Inflammatory macrophage treated with lipopolysaccharide for 1 hour (primary cell): ENCODE results near the gene KCTD17.
"Not testable (repeated sequence)": the region's sequence is repeated elsewhere in the genome, so short reads cannot be mapped to it uniquely, and the experiment has no call there.

Experiments used
- DNase-seq, 2 donors: peaks; one replicate each; pipeline ENCODE4 v3.0.0-alpha.2; 2020 to 2022

The KCTD17 gene

DNA sequence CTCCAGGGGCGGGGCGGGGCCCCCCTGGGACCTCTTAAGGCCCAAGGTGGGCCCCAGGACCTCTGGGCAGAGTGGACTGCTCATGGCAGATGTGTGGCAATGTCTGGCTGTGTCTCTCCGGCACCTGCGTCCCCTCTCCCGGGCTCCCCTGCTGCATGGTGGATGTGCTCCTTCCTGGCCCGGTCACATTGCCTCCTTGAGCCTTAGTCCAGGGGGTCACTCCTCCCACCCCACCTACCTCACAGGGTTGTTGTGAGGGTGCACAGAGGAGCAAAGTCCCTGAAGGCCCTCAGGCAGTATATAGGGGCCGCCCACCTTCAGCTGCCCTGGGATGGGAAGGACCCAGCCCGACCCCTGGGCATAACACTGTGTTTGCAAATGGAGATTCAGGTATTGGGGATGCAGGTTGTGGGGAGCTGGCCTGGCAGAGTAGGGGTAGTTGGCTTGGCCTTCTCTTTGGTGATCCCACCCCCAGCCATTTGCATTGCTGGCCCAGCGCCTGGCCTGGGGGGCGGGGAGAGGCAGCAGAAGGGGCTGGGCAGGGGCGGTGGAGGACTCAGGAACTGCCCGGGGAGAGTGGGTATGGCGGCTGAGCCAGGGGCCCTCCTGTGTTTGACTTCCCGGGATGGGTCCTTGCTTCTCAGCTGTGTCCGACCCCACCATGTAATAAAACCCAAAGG lies 11.3 kb downstream of the KCTD17 start:
- DNase-seq: no peak

DNA sequence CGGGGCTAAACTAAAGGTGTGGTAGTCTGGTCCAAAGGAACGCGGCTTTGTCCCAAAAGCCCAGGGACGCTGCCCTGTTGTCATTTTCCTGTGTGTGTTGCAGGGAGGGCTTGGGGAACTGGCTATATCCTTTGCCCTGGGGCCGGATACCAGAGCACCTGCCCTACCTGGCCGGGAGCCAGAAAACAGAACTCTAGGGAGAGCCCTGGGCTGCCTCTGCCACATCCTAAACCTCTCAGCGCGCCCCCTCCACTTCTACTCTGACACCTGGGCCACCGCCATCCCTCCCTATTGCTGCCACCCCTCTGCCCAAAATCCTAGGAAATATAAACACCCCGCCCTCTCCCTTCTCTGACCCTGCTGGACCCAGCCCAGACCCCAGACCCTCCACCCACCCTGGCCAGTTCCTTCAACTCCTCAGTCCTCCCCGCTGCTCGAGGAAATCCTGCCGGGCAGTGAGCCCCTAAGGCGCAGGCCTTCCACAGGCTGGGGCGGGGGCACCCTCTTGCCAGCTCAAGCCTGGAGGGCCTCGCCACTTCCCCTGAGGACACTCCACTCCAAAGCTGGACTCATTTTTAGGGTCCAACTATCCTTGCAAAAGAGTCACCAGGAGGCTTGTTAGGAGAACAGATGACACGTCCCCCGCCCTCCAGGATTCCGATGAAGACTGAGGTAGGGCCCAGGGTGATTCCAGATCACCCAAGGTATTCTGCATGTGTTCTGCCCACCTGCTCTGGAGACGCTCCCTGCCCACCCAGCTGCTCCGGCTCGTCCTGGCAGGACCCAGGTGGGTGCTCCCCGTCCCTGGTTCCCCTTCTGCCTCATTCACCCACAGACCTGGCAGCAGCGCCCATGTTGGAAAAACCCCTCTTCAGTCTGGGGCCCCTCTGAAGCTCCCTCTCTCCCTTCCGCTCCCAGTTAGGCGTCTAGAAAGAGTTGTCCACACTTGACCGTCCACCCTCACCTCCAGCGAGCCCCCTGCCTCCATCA lies 12.2 kb downstream of the KCTD17 start:
- no peak for DNase-seq

DNA sequence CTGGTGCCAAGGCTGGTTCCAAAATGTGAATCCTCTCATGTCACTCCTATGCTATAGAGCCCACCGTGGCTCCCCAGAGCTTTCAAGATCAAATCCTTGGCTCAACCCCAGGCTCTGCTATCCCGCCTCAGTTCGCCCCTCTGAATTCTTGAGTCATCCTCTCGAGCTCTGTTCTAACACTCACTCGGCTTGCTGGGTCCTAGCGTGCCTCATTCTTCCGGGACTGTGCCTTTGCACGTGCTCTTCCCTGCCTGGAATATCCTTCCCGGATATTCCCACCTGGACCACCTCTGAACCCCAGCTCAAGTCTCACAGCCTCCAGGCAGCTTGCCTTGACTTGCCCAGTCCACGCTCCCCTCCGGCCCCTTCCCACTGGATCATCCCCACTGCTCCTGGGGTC lies 13.0 kb downstream of the KCTD17 start:
- DNase-seq: no peak

DNA sequence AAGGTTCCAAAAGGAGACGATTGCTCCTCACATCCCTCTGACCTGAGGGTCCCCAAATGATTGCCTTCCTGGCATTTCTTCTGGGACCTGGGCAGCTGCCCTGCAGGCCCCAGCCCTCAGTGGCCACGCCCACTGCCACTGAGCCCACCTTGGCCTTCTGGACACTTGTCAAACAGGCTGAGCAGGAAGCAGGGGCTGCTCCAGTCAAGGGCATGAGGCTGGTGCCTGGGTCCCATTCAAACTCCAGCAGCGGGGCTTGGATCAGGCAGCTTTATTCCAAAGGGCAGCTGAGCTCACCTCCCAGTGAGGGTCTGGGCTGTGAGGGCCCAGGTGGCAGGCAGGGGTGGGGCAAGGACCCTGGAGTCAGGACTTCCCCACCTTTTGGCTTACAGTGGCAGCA lies 13.6 kb downstream of the KCTD17 start:
- DNase-seq: no peak

DNA sequence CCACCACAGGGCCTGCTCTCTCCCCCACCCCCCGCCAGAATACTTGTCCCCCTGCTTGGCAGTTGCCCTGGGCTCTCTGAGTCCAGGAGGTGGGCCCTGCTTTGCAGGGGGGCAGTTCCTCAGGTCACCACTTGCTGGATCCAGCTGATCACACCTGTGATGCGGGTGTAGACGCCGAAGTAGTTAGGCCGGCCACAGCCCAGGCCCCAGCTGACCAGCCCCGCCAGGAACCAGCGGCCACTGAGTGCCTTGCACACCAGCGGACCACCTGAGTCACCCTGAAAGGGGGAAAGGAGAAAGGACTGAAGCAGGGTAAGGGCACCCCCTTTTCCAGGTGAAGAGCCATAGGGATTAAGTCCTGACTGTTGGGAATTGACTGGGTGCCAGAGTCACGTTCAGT lies 14.4 kb downstream of the KCTD17 start:
- no peak for DNase-seq

DNA sequence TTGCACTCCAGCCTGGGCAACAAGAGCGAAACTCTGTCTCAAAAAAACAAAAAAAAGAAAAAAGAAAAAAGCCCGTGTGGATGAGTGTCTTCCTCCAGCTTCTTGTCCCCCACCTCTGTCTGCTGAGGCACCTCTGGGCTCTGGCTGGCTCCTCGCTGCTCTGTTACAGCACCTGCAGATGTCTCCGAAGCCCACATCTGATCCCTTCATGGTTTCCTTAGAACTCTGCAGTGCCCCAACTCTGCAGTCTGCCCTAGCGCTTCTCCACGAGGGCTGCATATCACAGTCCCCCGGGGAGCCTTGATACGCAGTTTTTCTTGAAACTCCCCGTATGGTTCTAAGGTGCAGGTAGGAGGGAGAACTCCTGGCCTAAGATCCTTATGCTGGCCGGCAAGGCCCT lies 15.9 kb downstream of the KCTD17 start:
- no peak for DNase-seq

DNA sequence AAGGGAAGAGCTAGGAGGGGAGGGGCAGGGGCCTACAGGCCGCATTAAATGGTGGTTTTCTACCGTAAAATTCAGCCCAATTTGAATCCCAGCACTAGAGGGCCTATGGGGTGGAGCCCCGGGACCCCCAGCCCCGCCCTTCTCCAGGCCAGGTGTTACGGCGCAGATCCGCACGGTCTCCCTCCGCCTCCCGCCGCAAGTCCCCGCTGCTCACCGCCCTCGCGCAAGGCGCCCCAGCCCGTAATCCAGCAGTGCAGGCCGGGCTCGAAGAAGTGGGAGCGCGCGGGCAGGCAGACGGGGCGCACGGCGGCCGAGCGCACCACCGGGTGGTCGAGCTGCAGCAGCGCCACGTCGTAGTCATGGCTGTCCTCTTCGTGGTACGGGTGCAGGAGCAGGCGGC lies 17.3 kb downstream of the KCTD17 start:
- DNase-seq: no peak

DNA sequence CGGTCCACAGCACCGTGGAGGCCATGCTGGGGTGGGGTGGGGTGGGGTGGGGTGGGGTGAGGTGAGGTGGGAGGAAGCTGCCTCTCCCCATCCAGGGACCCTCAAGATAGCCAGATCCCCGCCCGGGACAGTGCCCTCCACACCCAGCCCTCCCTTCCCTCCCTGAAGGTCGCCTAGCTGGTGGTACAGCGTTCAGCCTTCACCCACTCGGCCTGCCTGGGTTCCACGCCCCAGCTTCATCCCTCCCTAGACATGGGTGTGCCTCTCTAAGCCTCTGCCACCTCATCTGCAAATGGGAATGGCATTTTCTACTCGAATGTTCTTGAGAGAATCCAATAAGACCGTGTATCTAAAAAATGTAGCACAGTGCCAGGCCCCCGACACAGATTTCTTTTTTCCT lies 17.8 kb downstream of the KCTD17 start:
- no peak for DNase-seq

DNA sequence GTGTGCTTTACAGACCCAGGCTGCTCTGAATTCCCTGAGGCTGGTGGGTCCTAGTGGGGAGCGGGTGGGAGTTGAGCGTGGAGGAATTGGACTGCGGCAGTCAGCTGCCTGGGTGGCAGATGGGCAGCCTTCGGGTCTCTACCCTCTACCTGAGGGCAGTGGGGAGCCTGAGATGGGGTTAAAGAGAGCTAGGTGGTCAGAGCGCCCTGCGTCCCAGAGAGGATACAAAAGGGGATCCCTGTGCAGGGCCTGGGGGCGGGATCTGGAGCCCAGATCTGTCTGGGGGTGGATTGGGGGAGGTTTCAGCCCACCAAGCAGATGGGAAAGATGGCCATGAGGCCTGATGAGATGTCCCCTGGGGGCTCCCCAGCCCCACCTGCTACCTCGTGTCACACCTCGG lies 18.2 kb downstream of the KCTD17 start:
- no peak for DNase-seq

DNA sequence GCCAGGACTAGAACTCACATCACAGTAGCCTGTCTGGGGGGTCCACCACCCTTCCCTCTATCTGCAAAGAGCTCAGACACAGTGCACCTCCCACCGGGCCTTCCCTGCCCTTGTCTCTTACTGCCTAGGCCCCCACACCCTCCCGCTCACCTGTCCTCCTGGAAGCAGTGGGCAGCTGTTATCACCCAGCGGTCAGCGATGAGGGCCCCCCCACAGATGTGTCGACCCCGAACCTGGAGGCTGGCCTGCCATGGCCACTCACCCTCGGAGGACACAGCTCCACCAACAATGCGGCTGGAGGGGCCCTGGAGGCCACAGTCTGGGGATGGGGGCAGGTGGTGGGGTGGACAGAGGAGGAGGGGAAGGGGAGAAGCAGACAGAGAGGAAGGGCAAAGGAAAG lies 18.8 kb downstream of the KCTD17 start:
- no peak for DNase-seq

DNA sequence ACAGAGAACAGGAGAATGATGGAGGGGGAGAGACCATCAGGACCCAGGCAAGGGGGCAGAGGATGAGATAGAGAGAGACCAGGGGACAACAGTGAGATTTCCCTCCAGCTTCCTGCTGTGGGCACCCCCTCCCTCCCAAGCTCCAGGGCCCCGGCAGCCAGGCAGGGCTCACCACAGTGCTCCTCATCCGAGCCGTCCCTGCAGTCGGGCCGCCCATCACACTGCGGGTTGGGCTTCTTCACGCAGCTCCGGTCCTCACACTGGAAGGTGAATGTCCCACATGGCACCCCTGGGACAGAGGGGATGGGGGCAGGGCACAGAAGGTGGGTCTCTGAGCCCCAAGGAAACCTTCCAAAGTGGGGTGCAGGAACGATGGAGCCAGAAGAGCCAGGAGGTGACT lies 19.2 kb downstream of the KCTD17 start:
- no peak for DNase-seq

DNA sequence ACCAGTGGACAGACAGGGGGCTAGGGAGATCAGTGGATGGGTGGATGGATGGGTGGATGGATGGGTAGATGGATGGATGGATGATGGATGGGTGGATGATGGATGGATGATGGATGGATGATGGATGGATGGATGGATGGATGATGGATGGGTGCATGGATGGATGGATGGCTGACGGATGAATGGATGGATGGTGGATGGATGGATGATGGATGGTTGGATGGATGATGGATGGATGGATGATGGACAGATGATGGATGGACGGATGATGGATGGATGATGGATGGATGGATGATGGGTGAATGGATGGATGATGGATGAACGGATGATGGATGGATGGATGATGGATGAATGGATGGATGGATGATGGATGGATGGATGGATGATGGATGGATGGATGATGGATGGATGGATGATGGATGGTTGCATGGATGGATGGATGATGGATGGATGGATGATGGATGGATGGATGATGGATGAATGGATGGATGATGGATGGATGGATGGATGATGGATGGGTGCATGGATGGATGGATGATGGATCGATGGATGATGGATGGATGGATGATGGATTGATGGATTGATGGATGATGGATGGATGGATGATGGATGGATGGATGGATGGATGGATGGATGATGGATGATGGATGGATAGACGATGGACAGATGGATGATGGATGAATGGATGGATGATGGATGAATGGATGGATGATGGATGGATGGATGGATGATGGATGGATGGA lies 20.5 kb downstream of the KCTD17 start:
- not testable (repeated sequence) for DNase-seq

DNA sequence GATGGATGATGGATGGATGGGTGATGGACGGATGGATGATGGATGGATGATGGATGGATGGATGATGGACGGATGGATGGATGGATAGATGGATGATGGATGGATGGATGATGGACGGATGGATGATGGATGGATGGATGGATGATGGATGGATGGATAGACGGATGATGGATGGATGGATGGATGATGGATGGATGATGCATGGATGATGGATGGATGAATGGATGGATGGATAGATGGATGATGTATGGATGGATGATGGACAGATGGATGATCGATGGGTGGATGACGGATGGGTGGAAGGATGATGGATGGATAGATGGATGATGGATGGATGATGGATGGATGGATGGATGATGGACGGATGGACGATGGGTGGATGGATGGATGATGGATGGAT lies 21.1 kb downstream of the KCTD17 start:
- DNase-seq: no peak

DNA sequence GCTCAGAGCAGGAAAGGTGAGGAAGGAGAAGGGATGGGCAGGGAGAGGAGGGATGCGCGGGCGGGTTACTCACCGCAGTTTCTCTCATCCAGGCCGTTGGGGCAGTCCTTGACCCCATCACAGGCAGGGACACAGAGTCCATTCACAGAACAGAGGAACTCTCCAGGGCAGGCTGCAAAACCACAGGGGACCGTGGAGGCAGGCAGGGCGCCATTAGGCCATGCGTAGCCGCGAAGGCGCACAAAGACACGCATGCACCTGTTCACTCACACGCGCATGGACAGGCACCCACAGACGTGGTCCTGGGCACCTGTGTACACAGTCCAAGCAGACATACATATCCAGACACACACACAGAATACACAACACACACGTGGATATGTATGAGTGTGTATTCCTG lies 23.0 kb downstream of the KCTD17 start:
- no peak for DNase-seq

DNA sequence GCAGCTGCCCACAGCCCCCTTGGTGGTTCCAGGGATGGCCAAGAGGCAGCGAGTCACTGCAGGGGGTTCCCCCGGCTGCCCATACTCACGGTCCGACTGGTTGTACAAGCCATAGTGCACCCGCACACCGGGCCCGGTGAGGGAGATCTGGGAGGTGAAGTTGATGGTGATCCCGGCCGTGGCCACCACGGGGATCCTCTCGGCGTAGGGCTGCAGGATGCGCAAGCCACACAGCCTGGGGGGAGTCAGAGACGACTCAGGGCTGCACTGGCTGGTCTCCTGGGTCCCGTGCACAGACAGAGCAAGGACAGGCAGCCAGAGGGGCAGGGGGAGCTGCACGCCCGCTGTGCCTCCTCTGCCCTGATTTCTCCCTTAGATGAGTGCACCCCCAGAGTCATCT lies 23.5 kb downstream of the KCTD17 start:
- no peak for DNase-seq

DNA sequence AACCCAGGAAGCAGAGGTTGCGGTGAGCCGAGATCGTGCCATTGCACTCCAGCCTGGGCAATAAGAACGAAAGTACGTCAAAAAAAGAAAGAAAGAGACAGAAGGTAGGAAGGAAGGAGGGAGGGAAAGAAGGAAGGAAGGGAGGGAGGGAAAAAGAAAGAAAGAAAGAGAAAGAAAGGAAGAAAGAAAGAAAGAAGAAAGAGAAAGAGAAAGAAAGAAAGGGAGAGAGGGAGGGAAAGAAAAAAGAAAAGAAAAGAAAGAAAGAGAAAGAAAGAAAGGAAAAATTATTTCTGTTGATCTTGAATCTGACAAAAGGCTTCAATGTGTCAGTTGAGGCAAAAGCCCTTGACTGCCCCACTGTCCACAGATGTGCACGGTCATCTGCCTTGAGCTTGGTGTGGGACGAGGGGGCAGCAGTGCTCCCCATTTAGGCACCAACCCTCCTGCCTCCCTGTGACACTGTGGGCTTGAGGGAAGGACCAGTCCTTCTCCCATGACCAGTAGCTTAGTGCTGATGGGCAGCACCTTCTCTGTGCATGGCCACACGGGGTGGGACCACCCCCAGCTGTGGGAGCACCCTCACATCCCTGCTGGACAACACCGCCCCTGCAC lies 24.4 kb downstream of the KCTD17 start:
- no peak for DNase-seq

DNA sequence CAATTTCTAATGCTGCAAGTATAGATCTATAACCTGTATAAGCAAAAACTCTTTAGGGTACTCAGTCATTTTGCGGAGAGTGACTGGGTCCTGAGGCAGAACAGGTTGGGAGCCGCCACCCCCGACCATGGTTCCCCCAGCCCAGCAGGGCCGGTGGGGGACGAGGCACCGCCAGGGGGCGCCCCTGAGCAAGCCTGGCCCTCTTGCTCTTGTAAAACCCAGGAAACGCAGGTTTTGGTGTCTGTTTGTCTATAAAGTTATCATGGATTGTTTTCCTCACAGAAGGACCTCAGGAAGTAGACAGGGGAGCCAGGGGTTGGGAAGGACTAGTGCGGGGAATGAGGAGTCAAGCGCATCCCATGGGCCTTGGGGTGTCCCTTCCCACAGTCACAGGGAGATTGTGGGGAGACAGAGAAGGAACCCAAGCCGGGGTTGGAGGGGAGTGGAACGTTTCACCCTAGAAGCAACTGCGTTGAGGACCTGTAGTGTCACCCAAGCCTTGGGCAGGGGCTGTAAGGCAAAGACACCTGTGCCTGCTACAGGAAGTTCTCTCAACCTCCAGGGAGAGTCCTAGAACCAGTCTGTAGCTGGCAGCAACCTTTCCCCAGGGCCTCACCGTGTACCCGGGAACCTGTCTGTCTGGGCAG lies 26.4 kb downstream of the KCTD17 start:
- DNase-seq: peak; percentile 15 to 69

DNA sequence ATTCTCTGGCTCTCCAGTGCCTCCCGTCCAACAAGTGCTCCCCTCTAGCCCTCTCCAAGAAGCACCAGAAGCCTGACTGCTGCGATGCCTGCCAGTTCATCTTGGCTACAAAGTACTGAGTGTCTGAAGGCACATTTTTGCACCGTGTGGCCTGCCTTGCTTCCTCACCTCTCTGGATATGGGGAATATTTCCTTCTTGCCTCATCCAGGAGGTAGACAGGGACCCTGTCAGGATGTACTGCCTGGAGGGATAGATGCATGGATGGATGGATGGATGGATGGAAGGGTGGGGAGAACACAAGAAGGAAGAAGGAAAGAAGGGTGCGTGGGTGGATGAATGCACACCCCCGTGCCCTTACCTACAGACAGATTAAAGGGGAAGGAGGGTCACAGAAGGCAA lies 27.6 kb downstream of the KCTD17 start:
- DNase-seq: no peak

DNA sequence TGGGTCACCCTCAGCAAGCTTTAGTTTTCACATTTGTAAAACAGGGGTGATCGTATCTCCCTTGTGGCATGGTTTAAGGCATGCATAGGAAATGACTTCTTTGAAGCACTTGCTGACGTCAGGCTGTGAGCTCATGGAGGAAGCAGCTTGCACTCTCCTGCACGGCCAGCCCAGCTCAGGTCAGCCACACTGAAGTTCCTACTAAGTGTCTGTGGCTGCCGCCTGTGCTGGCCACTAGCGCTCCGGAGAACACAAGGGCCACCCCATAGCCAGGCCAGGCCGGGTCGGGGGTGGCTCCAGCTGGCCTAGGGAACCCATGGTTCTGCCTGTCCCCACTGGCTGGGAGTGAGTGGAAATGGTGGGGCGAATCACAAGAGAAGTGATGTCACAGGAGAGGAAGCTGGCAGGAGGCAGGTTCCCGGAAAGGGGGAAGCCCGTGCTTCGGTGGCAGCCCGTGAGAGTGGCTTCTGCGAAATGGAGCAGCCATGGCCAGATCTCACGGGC lies 28.2 kb downstream of the KCTD17 start:
- DNase-seq: peak; percentile 40 to 60

DNA sequence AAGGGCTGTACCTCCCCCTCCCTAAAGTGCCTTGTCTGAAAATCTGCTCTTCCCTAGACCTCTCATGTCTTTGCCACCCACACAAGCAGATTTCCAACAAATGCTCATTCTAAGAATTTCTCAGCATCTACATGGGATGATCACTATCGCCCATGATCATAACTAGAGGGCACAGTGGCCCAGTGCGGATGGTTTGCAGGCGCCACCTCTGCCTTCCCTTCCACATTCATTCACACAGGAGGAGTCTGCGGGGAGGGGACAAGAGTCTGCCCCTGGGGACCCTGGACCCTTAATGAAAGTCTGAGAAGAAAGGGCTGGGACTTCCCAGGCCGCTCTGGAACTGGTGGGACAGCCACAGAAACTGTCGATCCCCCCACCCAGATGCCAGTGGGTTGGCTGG lies 28.9 kb downstream of the KCTD17 start:
- DNase-seq: no peak

DNA sequence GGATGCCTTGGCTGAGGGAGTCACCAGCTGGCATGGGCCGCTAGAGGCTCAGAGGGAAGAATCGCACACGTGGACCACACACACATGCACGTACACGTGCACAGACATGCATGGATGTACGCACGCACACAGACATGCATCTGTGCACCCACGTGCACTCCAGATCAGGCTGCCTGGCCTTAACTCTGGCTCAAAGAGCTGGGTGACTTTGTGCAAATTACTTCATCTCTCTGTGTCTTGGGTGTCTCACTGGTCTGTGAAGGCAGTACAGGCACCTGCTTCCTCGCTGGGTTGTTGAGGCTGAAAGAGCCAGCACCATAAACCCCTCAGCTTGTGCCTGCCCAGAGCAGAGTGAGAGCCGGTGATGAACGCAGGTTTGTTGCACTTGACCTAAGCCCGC lies 29.3 kb downstream of the KCTD17 start:
- DNase-seq: no peak

DNA sequence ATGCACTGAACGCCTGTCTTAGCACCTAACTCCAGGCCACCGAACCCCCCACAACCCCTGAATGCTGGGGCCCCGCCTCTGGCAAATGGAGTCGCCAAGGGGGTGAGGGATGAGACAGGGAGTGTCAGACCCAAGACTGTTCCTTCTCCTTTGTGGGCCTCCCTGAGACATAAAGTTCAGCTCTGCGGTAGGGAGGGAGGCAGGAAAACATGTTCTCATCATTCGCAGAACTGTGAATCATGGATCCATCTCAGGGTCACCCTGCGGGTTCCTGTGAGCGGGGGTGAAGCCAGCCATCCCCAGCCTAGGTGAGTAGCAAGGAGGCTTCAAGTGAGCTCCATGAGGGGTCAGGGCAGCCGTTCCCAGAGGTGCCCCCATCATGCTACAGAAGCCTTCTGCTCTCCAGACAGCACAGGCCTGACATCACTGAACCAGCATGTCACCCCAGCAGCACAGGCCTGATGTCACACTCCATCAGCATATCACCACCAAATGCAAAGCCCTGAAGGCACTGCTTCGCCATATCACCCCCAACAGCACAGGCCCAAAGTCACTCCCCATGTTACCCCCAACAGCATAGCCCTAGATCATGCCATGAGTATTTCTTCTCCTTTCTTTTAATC lies 30.8 kb downstream of the KCTD17 start:
- DNase-seq: no peak
